B cell (primary cell): ENCODE results near the gene ANKDD1A.

ENCODE experiments used
- CTCF ChIP-seq: fragments of 200-600 bp; IDR thresholded peaks from one replicate; pipeline ENCODE4 v1.8.0; 2022; ENCODE audit warnings: antibody characterized with exemption, mild to moderate bottlenecking
- EZH2 ChIP-seq: IDR thresholded peaks from 2 replicates; pipeline ENCODE4 v1.6.1; 2012; ENCODE audit warnings: borderline replicate concordance, low read depth, mild to moderate bottlenecking, moderate library complexity, low read length; ENCODE audit not compliant: insufficient read depth, poor library complexity, severe bottlenecking

- peak; percentile 12 for TF ChIP-seq CTCF
- no peak for TF ChIP-seq EZH2
These were observed 42.7 kb downstream of the ANKDD1A start for GRCh38 chr15:64954395-64954794.
